Parathyroid adenoma (tissue), 2 donors: ENCODE results near the gene SLC38A8.

Source experiments
- H2AFZ ChIP-seq: fragments of 300-600 bp; sonication (generic); one replicate; pipeline ENCODE4 v1.7.0; 2017; ENCODE audit warnings: antibody characterized with exemption, mild to moderate bottlenecking
- H3K27ac ChIP-seq: fragments of 300-600 bp; sonication (generic); one replicate; pipeline ENCODE4 v1.7.0; 2017
- H3K27me3 ChIP-seq: fragments of 300-600 bp; sonication (generic); one replicate; pipeline ENCODE4 v1.7.0; 2017; ENCODE audit warnings: low read length; ENCODE audit not compliant: control insufficient read depth, insufficient read depth
- H3K36me3 ChIP-seq: fragments of 300-600 bp; sonication (generic); one replicate; pipeline ENCODE4 v1.7.0; 2017; ENCODE audit warnings: low read length; ENCODE audit not compliant: control insufficient read depth, insufficient read depth
- H3K4me1 ChIP-seq: fragments of 300-600 bp; sonication (generic); one replicate; pipeline ENCODE4 v1.7.0; 2017; ENCODE audit warnings: control low read depth
- H3K4me2 ChIP-seq: fragments of 300-600 bp; sonication (generic); one replicate; pipeline ENCODE4 v1.7.0; 2017; ENCODE audit warnings: low read length
- H3K4me3 ChIP-seq: fragments of 300-600 bp; sonication (generic); one replicate; pipeline ENCODE4 v1.7.0; 2017; ENCODE audit warnings: low read depth, low read length
- H3K79me2 ChIP-seq: fragments of 300-600 bp; sonication (generic); one replicate; pipeline ENCODE4 v1.7.0; 2017; ENCODE audit warnings: control low read depth
- H3K9ac ChIP-seq: fragments of 300-600 bp; sonication (generic); one replicate; pipeline ENCODE4 v1.7.0; 2017; ENCODE audit warnings: mild to moderate bottlenecking
- H3K9me3 ChIP-seq: fragments of 300-600 bp; sonication (generic); one replicate; pipeline ENCODE4 v1.7.0; 2017; ENCODE audit warnings: low read length; ENCODE audit not compliant: control insufficient read depth
- TF ChIP-seq, protein P1 (sequence below): fragments of 300-600 bp; sonication (generic); IDR thresholded peaks from one replicate; pipeline ENCODE4 v1.7.0; 2017; ENCODE audit warnings: antibody characterized with exemption, mild to moderate bottlenecking
- donor health status: primary hyperparathyroidism.

SLC38A8 gene

DNA sequence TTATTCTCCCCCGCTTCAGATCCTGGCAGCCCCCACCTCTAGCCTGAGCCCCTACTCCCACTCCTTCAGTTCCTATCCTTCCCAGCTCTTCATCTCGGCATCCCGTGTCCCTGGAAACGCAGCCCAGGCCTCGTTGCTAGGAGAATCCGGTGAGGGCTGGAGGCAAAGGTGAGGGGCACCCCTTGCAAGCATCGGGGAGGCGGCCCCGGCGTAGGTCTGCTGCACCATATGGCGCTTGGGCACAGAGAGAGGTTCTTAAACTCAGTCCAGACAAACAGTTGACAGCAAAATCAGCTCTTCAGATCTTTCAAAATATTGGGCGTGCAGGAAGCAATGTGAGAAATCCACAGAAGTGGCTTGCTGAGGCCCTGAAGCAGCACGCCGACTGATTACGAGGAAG is 15.0 kb downstream of the SLC38A8 start:
- no peaks in the 10 kb centered on the region for H3K36me3 ChIP-seq
- no peak overlapping the region for H3K27ac ChIP-seq
- TF ChIP-seq, protein P1, sequence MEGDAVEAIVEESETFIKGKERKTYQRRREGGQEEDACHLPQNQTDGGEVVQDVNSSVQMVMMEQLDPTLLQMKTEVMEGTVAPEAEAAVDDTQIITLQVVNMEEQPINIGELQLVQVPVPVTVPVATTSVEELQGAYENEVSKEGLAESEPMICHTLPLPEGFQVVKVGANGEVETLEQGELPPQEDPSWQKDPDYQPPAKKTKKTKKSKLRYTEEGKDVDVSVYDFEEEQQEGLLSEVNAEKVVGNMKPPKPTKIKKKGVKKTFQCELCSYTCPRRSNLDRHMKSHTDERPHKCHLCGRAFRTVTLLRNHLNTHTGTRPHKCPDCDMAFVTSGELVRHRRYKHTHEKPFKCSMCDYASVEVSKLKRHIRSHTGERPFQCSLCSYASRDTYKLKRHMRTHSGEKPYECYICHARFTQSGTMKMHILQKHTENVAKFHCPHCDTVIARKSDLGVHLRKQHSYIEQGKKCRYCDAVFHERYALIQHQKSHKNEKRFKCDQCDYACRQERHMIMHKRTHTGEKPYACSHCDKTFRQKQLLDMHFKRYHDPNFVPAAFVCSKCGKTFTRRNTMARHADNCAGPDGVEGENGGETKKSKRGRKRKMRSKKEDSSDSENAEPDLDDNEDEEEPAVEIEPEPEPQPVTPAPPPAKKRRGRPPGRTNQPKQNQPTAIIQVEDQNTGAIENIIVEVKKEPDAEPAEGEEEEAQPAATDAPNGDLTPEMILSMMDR: no peak
- no peaks in the 10 kb centered on the region for H3K27me3 ChIP-seq
- H3K79me2 ChIP-seq: no peaks in the 10 kb centered on the region
- H3K4me3 ChIP-seq: no peak overlapping the region
- H2AFZ ChIP-seq: no peak overlapping the region
- H3K4me1 ChIP-seq: no peaks in the 10 kb centered on the region
- no peak overlapping the region for H3K9ac ChIP-seq
- no peaks in the 10 kb centered on the region for H3K9me3 ChIP-seq
- no peak overlapping the region for H3K4me2 ChIP-seq

DNA sequence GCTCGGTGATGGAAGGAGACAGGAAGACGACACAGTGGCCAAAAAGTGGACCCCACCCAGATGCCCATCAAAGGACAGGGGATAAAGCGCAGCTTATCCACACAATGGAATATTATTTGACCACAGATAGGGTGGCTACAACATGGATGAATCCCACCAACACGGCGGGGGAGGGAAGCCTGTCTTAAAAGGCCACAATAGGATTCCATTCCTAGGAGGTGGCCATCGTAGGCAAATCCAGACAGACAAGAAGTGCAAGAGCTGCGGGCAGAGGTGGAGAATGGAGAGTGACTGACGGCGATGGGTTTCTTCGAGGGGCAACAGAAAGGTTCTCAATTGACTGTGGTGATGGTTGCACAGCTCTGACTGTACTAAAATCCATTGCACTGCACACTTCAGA is 16.0 kb downstream of the SLC38A8 start:
- TF ChIP-seq, protein P1: no peak
- H3K79me2 ChIP-seq: no peaks in the 10 kb centered on the region
- no peak overlapping the region for H2AFZ ChIP-seq
- H3K4me2 ChIP-seq: no peak overlapping the region
- no peaks in the 10 kb centered on the region for H3K27me3 ChIP-seq
- H3K27ac ChIP-seq: no peak overlapping the region
- H3K9ac ChIP-seq: no peak overlapping the region
- H3K9me3 ChIP-seq: no peaks in the 10 kb centered on the region
- no peak overlapping the region for H3K4me3 ChIP-seq
- H3K36me3 ChIP-seq: no peaks in the 10 kb centered on the region
- H3K4me1 ChIP-seq: no peaks in the 10 kb centered on the region

DNA sequence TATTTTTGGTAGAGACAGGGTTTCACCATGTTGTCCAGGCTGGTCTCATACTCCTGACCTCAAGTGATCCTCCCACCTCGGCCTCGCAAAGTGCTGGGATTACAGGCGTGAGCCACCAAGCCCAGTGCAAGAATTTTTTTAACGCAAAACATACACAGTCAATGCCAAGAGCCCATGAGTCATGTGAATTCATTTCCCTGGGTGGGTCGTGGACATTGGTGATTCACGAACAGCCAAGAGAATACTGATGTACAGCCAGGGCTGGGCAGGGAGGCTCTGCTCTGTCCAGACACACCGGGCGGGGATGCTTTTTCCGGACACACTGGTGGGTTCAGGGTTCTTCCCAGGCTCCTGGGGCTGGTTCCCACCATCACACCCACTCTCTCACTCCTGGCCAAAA is 17.7 kb downstream of the SLC38A8 start:
- TF ChIP-seq, protein P1: no peak
- H3K27ac ChIP-seq: no peak overlapping the region

DNA sequence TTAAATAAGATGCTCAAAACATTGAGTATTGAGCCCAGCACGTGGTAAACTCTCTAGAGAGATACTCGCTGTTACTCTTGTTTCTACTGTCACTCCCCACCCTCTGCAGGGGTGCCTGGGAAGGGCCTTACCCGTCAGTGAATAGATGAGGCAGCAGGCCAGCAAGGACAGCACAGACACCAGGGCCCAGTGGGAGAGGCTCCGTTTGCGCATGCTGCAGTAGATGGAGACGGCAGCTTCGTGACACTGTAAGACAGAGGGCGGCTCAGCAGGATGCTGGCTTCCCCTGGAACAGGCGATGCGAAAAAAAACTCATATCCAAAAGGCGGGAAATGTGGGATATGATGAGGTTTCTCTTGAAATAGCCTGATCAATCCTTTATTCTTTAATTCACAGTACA is 20.0 kb downstream of the SLC38A8 start:
- Histone ChIP-seq H3K9me3 (no peaks in the 10 kb centered on the region), H3K27ac (no peak overlapping the region), H3K27me3 (no peaks in the 10 kb centered on the region), H2AFZ (no peak overlapping the region), H3K79me2 (no peaks in the 10 kb centered on the region), H3K4me3 (no peak overlapping the region), H3K4me1 (no peaks in the 10 kb centered on the region), H3K9ac (no peak overlapping the region), H3K36me3 (no peaks in the 10 kb centered on the region), H3K4me2 (no peak overlapping the region)
- TF ChIP-seq, protein P1: no peak

More for the DNA sequence above, 17.7 kb downstream of the SLC38A8 start:
- no peak overlapping the region for H3K4me3 ChIP-seq
- H3K4me2 ChIP-seq: no peak overlapping the region
- H3K36me3 ChIP-seq: no peaks in the 10 kb centered on the region
- no peaks in the 10 kb centered on the region for H3K27me3 ChIP-seq
- H3K9ac ChIP-seq: no peak overlapping the region
- H3K79me2 ChIP-seq: no peaks in the 10 kb centered on the region
- no peaks in the 10 kb centered on the region for H3K4me1 ChIP-seq
- no peak overlapping the region for H2AFZ ChIP-seq
- no peaks in the 10 kb centered on the region for H3K9me3 ChIP-seq

DNA sequence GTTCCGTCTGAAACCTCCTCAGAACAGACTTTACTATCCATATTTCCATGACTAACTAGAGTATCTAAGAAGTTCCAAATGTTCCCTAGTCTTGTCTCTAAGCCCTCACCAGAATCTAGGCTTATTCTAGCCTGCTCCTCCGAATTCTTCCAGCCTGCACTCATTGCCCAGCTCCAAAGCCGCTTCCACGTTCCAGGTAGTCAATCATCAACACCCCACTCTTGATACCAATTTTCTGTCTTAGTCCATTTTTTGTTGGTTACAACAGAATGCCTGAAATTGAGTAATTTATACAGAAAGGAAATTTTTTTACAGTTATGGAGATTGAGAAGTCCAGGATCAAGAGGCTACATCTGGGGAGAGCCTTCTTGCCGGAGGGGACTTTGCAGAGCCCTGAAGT is 21.1 kb downstream of the SLC38A8 start:
- Histone ChIP-seq H2AFZ (no peak overlapping the region), H3K36me3 (no peaks in the 10 kb centered on the region), H3K4me3 (no peak overlapping the region), H3K27ac (no peak overlapping the region), H3K9me3 (no peaks in the 10 kb centered on the region), H3K4me2 (no peak overlapping the region), H3K9ac (no peak overlapping the region), H3K27me3 (no peaks in the 10 kb centered on the region), H3K79me2 (no peaks in the 10 kb centered on the region), H3K4me1 (no peaks in the 10 kb centered on the region)
- TF ChIP-seq, protein P1: no peak
